ENCODE measurements around the gene SLC22A16.

GRCh38 chr6:110422444-110422822, 54.0 kb downstream of the SLC22A16 start:
- TF ChIP-seq CREB1 (IDR thresholded peaks at IDR 0.05; ENCODE audit: low read depth) (no peak), EP300 (IDR thresholded peaks at IDR 0.05; ENCODE audit: borderline replicate concordance in 1 of 2, control insufficient read depth in 1 of 2, low read depth in 2 of 2, low read length in 2 of 2) (no peak), POLR2A (IDR thresholded peaks at IDR 0.05; ENCODE audit: low read depth, low read length) (no peak), NRF1 (conservative IDR thresholded peaks at IDR 0.05; ENCODE audit: low read depth, low read length) (no peak), POLR2AphosphoS5 (IDR thresholded peaks at IDR 0.05; ENCODE audit: low read length) (no peak)

All from GM12878 (cell line).